HG03108 (cell line): ENCODE results near the gene GADD45G.

Source experiments
- ATAC-seq: cut with Tn5 transposase; IDR thresholded peaks from one replicate; pipeline ENCODE4 v1.9.1; 2021; ENCODE audit warnings: moderate library complexity; ENCODE audit not compliant: unreplicated experiment

GADD45G gene

DNA sequence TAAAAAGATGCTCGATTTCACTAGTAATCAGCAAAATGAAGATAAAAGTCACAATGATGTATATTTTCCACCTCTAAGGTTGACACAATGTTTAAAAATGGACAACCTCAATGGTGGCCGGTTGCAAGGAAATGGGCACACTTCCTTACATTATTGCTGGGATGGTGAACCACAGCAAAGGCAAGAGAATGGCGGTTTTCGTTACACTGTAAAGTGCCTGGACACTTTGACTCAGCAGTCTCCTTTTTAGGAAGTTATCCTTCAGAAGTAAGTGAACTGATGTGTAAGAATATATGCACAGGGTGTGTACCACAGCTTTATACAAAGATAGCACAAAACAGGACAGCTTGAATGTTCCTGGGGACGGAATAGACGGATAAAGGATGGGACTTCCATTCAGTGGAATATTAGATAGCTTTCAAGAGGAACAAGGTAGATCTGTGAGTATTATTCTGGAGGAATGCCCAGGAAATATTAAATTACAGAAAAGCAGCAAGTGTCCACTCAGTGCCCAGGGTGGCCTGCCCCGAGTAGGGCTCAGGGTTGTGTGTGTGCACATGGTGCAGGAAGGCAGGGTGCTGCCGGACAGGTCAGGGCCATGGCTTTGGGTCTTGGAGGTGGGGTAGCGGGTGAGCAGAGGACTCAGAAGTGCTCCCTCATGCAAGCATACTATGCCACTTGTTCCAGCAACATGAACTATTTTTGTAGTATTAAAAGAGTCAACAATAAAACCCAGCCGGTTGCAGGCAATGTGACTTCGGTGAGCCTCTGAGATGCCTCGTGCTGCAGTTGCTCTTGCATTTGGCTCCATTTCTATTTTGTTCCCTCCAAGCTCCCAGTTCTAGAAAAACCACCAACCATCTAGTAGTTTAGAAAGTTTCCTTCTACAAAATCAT is 24.5 kb downstream of the GADD45G start:
- no peak for ATAC-seq

DNA sequence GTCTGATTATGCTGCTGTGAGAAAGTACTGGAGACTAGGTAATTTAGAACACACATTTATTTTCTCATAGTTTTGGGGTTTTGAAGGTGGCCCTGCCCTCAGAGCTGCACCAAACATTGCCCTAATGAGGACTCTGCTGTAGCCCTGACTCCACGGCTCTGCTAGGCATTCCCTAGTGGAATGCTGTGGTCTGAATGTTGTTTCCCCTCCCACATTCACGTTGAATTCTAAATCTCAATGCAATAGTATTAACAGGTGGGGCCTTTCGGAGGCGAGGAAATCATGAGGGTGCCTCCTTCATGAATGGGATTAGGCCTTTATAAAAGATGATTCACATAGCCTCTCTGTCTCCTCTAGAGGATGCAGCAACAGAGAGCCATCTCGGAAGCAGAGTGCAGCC is 25.7 kb downstream of the GADD45G start:
- no peak for ATAC-seq

DNA sequence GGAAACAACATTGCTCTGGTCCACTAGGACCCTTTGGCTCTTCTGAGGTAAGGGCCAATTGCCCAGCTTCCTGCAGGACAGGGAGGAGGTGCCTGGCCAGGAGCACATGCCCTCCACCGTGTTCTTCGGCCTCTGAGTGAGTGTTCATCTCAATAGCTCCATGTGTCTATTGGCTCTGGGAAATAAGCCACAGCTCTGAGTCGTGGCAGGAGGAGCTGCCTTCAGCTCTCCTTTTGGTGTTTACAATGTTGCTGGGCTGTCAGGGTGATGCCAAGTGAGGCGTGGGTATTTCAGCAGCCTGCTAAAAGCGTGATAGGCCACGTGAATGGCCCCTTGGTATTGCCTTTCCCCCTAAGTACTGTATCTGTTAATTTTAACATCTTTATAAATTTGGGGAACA is 26.6 kb downstream of the GADD45G start:
- ATAC-seq: no peak

DNA sequence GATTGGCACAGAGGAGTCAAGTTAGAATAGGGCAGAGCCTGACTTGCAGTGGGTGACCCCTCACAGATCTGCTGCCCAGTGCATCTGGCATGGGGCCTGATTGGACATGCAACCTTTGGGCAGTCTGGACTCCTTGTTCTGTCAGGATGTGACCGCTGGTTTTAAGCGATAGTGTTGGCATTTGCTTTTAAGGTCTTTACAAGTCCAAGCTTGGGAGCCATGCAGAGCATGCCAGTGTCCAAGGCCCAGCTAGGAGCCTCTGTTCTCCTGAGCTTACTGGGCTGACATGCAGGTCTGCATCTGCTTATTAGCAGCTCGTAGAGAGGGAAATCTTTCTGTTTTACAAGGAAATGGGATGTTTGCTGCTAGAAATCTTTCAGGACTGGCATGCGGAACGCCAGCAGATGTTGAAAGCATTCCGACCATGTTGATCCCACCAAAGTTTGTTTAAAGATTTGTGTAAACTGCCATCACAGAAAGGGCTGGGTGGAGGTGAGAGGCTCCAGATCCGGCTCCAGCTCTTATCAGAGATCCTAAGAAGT is 27.5 kb downstream of the GADD45G start:
- no peak for ATAC-seq

DNA sequence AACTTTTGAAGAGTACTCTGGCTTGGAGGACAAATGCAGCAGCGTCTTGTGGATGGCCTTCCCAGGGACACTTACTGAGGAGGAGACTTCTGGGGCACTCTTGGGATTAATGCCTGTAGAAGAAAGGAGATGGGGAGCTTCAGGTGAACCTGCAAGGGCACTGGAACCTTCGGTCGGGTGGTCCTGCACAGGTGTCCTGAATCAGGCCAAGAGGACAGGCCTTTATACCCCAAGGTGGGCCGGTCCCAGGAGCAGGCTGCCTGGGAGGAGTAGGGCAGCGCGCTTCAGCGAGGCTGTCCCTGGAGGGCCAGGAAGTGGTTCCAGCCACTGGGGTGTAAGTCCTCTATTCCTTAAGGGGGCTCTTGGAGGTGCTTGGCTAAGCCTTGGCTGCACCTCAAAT is 27.9 kb downstream of the GADD45G start:
- no peak for ATAC-seq

DNA sequence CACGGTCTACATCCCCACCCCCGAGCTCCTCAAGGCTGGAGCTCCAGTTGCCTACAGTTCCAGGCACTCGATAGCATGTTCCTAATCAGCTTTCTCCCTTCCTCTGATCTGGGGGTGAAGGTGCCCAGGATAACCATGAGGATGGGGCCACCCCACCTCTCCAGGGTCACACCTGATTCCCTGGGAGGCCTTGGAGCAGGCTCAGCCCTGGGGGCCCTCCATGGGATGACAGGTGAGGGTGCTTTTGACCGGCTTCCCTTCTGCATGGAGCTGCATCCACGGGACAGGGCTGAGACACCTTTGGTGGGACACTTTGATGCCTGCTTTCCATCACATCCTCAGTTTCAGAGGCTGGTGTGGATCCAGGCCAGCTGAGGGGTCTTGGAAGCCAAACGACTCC is 28.6 kb downstream of the GADD45G start:
- ATAC-seq: no peak

DNA sequence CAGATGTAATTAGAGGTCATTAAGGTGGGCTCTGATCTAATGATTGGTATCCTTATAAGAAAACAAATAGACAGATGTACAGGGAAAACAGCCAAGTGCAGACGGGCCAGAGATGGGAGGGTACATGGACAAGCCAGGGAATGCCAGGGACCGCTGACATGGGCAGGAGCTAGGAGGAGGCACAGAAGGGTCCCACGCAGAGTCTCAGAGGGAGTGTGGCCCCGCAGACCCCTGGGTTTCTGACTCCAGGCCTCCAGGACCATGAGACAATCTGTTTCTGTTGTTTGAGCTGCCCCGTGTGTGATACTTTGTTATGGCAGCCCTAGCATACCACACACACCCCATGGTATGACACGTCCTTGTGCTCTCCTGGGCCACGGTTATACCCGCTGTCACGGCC is 29.1 kb downstream of the GADD45G start:
- no peak for ATAC-seq

DNA sequence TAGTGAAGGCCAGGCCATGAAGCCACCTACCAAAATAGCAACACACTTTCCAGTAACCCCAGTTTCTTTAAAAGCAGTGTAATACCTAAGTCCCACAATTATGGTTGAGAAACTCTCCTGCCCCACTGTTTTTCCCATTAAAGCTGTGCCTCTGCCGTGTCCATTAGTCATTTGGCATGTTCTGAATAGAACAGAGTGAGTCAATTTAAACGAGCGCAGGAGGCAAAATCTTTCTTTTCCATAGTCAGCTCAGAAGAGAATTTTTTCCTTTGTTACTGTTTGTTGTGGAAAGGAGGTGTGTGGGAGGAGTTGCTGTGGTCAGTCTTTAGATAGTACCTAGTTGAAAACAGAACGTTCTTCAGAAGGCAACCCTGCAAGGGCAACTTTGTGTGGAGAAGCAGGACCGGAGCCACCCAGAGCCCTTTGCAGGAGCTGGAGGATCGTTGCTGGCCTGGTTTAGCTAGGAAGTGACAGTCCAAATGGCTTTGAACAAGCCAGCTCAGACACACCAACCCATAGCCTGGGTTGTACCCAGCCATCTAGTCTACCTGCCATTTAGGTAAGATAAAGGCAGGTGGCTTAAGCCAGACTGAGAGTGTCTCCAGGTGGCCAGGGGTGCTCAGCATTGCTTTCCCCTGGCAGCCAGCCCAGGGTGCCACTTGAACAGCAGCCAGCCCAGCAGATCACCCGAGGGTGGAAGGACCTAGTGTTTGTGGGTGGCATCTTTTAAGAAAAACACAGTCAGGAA is 30.4 kb downstream of the GADD45G start:
- no peak for ATAC-seq

DNA sequence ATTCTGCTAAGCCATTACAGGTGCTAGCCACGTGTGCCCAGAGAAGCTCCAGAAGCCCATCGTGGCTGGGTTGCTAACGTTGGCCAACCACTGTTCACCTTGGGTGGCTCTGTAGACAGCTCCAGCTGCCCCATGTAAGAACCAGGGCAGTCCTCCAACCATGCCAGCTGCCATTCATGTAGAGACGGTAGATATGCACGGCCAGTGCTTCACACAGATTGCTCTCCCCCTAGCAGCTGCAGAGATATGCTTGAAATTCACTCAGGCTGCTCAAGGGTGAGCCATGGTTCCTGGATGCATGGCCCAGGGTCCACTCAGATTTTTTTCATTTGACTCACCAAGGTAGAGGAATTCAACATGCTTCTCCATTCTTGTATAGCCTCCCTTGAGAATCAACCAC is 31.0 kb downstream of the GADD45G start:
- ATAC-seq: no peak

DNA sequence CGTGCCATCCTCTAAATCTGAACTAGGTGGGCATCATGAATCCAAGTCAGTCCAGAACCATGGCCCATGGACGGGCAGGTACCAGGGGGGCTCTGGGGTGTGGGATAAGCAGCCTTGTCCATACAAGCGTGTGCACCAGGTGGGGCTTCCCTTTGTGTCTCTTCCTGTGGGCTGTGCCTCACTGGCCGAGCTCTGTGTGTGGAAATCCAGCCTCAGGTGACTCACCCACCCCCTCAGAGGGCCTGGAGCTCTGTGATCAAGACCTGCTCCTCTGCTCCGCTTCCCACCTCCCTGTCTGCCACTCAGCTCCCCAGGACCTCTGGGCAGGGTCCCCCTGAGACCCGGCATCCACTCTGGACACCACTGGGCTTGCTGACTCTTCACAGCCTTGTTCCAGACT is 33.0 kb downstream of the GADD45G start:
- no peak for ATAC-seq

DNA sequence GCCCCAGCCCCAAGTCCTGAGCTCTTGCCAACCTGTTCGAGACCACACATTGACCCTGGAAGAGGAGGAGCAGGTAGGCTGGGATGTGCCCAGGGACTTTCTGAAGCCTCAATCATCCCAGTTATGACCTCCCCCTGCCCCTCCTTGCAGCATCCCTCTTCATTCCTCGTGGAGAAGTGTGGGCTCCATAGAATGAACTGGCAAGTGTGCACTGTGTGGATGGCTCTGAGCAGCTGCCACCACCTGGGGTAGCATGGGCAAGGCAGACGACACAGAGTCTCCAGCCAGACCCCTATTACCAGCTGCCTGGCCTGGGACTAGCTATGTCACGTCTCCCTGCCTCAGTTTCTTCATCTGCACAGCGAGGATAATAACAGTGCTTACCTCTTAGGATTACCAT is 33.5 kb downstream of the GADD45G start:
- ATAC-seq: no peak

DNA sequence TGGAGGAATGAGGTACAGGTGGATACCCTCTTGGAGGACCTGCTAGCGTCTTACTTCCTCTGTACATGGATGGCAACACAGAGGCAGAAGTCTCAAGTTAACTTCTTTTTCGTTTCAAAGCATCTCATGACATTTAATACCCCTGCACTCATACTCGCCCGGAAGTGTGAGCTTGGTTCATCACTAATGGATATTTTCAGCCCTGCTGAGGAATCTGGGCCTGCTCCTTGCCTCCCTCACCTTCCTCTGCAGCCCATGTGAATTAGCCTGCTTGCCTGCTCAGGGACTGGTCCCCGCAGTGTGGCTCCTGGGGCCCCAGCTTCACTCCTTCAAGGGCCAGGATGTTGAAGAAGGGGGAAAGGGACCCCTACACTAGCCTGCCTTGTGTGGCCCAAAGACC is 34.1 kb downstream of the GADD45G start:
- ATAC-seq: no peak

DNA sequence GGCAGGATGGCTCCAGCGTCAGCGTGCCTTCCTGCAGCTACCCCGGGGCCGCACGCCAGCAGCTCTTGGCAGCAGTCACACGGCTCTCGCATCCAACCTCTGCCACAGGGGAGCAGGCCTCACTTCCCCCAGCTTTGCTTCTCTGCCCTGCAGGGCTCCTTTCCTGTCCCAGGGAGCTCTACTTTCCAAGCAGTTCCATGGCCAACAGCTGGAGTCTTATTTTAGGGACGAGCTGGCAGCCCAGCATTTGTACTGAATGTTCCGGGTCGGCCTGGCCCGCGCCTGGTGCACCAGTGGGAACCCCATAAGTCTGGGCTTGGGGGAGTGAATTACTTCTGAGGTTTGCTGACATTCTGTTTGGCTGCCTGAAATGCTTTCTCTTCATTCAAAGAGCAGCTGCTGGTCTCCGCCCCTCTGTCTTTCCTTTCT is 34.6 kb downstream of the GADD45G start:
- no peak for ATAC-seq

DNA sequence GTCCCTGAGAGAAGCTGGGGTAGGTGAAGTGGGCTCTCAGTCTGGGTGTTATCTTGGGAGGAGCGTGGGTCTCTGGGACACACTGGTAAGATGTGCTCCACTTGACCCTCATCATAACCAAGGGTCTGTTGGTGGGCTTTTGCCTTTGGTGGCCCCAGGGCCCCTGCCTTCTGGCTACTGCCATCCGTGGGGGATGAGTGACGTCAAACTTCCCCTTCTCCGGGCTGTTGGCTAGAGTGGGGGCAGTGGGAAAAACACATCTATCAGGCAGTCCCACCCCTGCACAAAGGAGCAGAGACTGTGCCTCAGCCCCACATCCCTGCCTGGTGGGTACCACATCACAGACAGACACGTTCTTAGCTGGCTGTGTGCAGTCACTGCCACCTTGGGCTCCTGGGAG is 35.1 kb downstream of the GADD45G start:
- ATAC-seq: no peak

DNA sequence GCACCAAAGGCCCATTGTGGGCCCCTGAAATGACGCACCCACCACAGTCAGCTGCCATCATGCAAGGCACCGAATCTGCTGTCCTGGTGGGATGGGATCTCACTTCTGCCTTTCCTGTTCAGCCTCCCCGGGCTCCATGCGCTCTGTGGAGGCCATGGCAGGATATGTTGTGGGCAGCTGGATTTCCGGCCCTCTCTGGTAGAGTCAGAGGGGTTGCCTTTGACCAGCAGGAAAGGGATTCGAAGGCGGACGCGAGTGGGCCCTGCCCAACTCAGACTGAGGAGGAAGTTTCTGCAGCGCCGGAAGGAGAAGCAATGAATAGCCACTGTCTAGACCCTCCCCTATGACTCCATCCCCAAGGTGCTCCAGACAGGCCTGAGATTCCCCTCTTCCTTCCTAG is 35.5 kb downstream of the GADD45G start:
- no peak for ATAC-seq

DNA sequence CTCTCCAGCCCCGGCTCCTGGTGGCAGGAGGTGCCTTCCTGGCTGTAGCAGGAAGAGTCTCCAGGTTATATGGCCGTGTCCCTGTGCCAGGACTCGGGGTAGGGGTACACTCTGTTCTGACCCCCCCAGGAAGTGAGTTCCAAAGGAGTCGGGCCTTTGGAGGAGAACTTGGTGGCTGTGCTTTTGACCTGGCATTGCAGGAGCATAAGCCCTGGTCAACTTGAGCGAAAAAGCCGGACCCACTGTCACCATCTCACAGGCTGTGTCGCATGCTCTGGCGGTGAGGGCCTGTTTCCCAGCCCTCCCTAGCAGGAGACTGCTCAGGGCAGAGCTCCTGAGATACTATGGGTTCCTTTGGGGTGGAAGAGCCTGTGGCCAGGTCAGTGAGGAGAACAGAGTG is 36.0 kb downstream of the GADD45G start:
- ATAC-seq: no peak

DNA sequence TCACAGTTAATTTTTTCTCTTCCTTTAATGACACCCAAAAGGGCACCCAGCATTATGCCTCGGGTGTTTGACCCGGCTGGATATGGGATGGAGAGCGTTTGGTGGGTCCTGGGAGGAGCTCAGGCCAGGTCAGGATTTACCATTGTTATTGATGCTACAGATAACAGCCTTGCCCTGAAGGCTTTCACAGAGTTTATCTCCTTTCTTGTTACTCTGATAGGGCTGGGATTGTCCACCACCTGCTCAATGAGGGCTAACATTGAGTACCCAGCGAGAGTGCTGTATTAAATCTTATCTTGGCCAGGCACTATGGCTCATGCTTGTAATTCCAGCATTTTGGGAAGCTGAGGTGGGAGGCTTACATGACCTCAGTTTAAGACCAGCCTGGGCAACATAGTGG is 37.2 kb downstream of the GADD45G start:
- no peak for ATAC-seq

DNA sequence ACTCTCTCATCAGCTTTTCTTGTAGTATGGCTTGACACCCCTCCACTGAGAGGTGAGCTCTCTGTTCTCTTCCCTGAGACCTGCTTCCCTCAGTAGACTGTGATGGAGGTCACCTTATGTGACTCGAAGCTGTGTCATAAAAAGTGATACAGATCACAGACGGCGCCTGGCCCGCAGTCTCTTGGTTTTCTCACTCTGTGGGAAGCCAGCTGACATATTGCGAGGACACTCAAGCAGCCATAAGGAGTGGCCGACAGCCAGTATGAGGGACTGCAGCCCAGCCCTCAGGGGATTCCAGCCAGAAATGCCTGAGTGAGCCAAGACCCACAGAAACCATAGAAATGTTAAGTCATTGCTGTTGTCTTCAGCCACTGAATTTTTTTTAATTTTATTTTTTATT is 38.0 kb downstream of the GADD45G start:
- no peak for ATAC-seq

DNA sequence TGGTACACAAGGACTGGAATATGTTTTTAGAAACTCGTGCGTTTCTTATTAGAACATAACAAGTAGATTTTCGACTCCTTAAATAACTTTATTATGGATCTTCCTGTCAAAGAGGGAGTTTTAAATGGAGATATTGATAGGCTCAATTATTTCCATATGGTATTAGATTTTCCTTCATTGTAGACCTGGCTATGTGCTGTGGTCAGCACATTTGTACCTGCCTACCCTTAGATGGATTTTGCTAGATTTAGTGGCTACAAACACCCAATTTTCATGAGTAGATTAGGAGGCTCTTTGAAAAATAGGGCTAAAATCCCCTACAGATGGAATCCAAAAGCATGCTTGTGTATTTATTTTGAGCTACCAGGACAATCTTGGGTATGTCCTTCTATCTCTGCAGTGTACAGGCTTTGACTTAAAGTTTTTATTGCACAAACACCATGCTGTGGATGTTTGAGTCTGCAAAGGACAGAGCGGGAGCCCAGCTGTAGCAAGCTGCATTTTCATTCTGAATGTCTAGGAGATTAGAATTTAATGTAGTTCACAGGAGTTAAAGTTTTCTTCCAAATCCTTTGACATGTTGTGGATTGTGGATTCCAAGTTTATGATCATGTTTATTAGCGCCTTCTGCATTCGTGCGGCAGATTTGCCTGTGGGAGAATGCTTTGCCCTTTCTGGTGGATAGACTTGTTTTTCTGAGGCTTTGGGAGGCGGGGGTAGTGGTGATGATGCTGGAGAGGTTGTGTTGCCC is 41.6 kb downstream of the GADD45G start:
- ATAC-seq: no peak

DNA sequence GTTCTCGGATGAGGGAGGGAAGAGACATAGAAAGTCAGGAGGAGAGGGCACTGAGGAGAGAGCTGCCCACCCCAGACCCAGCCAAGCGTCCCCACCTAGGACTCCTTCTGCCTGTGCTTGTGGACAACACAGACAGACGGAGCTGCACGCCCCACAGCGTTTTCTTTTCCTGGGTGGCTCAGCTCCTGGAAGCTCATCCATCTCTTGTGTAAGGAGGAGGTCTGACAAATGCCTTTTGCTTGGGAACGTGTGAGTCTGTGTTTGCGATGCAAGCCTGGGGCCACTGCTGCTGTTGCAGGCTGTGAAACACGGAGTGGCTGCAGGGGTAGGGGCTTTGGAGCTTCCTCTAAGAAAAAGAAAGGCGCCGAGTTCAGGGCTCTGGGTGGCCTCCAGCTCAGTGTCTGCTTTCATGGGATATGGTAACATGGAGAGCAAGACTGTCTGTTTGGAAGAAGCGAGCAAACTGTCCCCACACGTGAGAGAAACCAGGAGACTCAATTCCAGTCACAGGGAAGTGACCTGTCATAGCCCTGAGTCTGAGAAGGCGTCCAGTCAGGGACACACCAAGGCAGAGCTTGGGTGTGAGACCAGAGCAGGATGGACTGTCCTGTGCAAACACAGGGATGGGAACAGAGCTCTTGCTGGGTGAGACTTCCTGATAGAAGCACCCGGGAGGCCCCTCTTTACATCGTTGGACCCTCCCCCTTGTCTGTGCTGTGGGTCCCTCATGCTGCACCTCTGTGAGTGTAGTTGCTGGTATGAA is 42.7 kb downstream of the GADD45G start:
- ATAC-seq: no peak
